HepG2 (cell line): Measurements from ENCODE around the gene GLTPD2.

Experiments
- CBFB ChIP-seq: sonication (generic); formaldehyde crosslinking; IDR thresholded peaks from 2 replicates; pipeline ENCODE4 v1.4.0; 2020; ENCODE audit warnings: missing genetic modification reagents
- CBX1 ChIP-seq: IDR thresholded peaks from one replicate; pipeline ENCODE4 v1.6.1; 2016; ENCODE audit warnings: antibody characterized with exemption, low read depth
- NCOA1 ChIP-seq: sonication (generic); formaldehyde crosslinking; IDR thresholded peaks from 2 replicates; pipeline ENCODE4 v1.9.0; 2021; ENCODE audit warnings: missing genetic modification reagents
- POLR2A ChIP-seq, 2 experiments: IDR thresholded peaks; 2 replicates each; pipeline ENCODE4 v1.6.1; 2011; ENCODE audit warnings: low read depth in 2 of 2, low read length in 2 of 2, mild to moderate bottlenecking in 1 of 2, moderate library complexity in 1 of 2; ENCODE audit not compliant: insufficient read depth in 1 of 2
- SRSF1 ChIP-seq: fragments of 200-400 bp; formaldehyde crosslinking; optimal IDR thresholded peaks from 2 replicates; pipeline ENCODE3; 2017; ENCODE audit warnings: mild to moderate bottlenecking, low read depth, low read length, moderate library complexity
- USF2 ChIP-seq, 2 experiments: sonication (generic) in 1 of 2; formaldehyde crosslinking in 1 of 2; IDR thresholded peaks; 2 replicates each; pipeline versions ENCODE4 v1.5.1 to v1.6.1; 2011 to 2020; ENCODE audit warnings: borderline replicate concordance in 1 of 2, low read depth in 1 of 2, low read length in 1 of 2, mild to moderate bottlenecking in 1 of 2, missing genetic modification reagents in 1 of 2, moderate library complexity in 1 of 2
- TF ChIP-seq, protein P1 (sequence below): sonication (generic); formaldehyde crosslinking; IDR thresholded peaks from 2 replicates; pipeline ENCODE4 v1.5.0; 2020; ENCODE audit warnings: mild to moderate bottlenecking, missing genetic modification reagents

DNA sequence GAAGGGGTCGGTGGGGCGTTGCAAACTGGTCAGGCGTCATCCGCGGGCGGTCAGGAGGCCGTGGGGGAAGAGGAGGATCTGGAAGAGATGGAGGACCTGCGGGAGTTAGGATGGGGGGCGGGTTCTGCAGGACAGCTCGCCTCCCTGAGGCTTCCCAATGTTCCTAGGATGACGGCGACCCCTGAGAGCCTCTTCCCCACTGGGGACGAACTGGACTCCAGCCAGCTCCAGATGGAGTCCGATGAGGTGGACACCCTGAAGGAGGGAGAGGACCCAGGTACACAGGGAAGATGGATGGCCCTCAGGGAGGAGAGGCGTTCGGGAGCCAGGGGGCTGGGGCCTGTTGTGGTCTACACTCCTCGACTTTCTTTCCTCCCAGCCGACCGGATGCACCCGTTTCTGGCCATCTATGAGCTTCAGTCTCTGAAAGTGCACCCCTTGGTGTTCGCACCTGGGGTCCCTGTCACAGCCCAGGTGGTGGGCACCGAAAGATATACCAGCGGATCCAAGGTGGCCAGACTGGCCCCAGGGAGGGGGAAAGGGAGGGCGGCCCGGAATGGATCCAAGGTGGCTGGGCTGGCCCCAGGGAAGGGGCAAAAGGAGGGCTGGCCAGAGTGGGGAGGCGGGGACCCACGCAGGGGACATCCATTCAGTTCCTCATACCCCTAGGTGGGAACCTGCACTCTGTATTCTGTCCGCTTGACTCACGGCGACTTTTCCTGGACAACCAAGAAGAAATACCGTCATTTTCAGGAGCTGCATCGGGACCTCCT, 19.0 kb downstream of the GLTPD2 start:
- TF ChIP-seq USF2 (IDR thresholded peaks at IDR 0.05; ENCODE audit: low read depth, low read length) (no peak), USF2 (CRISPR knock-in tag; IDR thresholded peaks at IDR 0.05; ENCODE audit: borderline replicate concordance) (no peak), POLR2A (IDR thresholded peaks at IDR 0.05; ENCODE audit: insufficient read depth in 1 of 2, low read depth in 2 of 2, low read length in 2 of 2) (no peak), NCOA1 (CRISPR knock-in tag) (no peak), CBFB (CRISPR knock-in tag) (no peak), SRSF1 (no peak), CBX1 (no peak)
- TF ChIP-seq, protein P1, sequence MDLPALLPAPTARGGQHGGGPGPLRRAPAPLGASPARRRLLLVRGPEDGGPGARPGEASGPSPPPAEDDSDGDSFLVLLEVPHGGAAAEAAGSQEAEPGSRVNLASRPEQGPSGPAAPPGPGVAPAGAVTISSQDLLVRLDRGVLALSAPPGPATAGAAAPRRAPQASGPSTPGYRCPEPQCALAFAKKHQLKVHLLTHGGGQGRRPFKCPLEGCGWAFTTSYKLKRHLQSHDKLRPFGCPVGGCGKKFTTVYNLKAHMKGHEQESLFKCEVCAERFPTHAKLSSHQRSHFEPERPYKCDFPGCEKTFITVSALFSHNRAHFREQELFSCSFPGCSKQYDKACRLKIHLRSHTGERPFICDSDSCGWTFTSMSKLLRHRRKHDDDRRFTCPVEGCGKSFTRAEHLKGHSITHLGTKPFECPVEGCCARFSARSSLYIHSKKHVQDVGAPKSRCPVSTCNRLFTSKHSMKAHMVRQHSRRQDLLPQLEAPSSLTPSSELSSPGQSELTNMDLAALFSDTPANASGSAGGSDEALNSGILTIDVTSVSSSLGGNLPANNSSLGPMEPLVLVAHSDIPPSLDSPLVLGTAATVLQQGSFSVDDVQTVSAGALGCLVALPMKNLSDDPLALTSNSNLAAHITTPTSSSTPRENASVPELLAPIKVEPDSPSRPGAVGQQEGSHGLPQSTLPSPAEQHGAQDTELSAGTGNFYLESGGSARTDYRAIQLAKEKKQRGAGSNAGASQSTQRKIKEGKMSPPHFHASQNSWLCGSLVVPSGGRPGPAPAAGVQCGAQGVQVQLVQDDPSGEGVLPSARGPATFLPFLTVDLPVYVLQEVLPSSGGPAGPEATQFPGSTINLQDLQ (CRISPR knock-in tag) = no peak
